Measurements from ENCODE around the gene MAP7D1. TPM values are rescaled to one million over a fixed set of nuclear protein-coding genes. Genes with fewer than 3 reads are reported as not detected.
"Not testable (repeated sequence)": the region's sequence is repeated elsewhere in the genome, so short reads cannot be mapped to it uniquely, and the experiment has no call there.

Gene MAP7D1
- total RNA-seq, 1 experiment from 2014 or later = 218 TPM

DNA sequence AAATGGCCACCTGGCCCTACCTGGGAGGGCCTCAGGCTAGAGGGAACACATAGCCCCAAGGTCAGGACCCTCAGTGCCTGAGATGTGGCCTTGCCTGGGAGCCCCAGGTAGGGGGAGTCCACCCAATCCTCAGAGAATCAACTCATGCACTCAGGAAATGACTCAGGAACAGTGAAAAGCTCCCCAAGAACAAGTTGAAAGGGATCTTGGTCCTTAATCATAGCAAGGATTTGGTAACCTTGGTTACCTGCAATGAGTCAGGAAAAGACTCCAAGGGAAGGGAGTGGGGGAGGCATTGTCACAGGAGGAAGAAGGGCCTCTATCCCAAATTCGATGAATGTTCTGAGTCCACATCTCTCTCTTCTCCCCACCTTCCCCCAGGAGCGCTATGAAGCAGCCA lies 17.0 kb downstream of the MAP7D1 start:
- Histone ChIP-seq H3K4me3 (no peak overlapping the region), H3K27me3 (replicated peaks) (no peaks in the 10 kb centered on the region), H3K4me1 (replicated peaks) (peaks cover 9% of the 10 kb centered on the region), H3K9me3 (replicated peaks) (no peaks in the 10 kb centered on the region), H3K36me3 (peaks cover 91% of the 10 kb centered on the region), H3K27ac (no peak overlapping the region)
- DNase-seq (ENCODE audit: low read depth in 1 of 2, low spot score in 2 of 2) = no peak

DNA sequence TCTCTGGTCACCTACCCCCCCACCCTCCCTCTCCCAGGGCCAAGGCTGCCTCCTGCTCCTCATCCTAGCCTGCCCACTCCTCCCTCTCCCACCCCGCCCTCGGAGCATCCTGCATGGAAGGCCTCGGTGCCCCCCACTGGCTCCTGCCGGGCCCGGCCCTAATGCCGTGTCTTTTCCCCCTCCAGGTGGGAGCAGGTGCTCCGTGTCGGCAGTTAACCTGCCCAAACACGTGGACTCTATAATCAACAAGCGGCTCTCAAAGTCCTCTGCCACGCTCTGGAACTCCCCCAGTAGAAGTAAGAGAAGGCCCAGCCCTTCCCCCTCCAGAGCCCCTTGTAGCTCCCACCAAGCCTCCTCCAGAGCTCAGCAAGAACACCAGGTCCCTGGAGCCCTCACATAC lies 18.8 kb downstream of the MAP7D1 start:
- DNase-seq (ENCODE audit: low read depth in 1 of 2, low spot score in 2 of 2) = no peak
- no peak overlapping the region for H3K4me3 ChIP-seq
- H3K9me3 ChIP-seq (replicated peaks) = no peaks in the 10 kb centered on the region
- peaks cover 9% of the 10 kb centered on the region for H3K4me1 ChIP-seq (replicated peaks)
- H3K27ac ChIP-seq = no peak overlapping the region
- H3K36me3 ChIP-seq = peaks cover 94% of the 10 kb centered on the region
- H3K27me3 ChIP-seq (replicated peaks) = no peaks in the 10 kb centered on the region

DNA sequence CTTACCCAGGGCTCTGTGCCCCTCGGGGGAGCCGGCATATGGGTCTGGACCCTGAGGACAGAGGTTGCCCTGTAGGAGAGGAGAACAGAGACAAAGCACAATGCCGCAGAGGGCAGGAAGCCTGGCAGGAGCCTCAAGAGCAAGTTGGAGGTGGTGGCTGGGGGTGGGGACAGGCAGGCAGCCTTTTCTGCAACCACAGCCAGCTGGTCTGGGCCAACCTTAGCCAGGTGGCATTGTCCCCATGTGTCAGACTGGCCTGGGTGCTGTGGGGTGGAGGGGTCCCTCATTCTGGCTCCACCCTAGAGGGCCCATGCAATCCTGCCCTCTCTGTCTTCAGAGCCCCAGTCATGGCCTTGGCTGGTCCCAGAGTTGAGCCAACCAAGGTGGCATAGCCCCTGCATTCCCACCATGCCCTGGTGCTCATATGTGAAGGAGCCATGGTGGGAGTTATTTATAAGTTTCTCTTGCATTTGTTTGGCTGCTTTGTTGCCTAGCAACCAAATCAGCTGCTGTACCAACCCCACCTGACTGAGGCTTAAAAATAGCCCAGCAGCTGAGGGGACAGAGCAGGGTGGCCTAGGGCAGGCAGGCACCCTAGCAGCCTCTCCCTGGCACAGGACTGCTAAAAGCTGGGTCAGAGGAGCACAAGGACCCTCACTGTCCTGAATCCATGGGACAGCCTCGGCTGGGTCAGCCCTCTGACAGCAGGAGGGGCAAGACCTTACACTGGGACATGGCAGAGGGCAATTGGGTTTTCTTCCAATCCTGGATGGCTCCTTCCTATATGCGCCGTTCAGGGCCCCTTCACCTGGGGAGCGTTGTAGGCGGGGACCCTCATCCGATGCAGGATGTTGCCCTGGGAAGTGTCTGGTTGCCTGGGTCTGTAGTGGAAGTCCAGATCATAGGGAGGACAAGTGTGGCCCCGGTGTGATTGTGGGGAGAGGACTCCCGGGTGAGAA lies 19.5 kb downstream of the MAP7D1 start:
- Histone ChIP-seq H3K27ac (no peak overlapping the region), H3K36me3 (peaks cover 96% of the 10 kb centered on the region), H3K4me3 (no peak overlapping the region), H3K4me1 (replicated peaks) (peaks cover 9% of the 10 kb centered on the region), H3K9me3 (replicated peaks) (no peaks in the 10 kb centered on the region), H3K27me3 (replicated peaks) (no peaks in the 10 kb centered on the region)
- DNase-seq (ENCODE audit: low read depth in 1 of 2, low spot score in 2 of 2) = no peak

GRCh38 chr1:36176106-36176949 lies 20.4 kb downstream of the MAP7D1 start:
- Histone ChIP-seq H3K4me1 (replicated peaks) (peaks cover 9% of the 10 kb centered on the region), H3K27ac (no peak overlapping the region), H3K36me3 (peaks cover 96% of the 10 kb centered on the region), H3K27me3 (replicated peaks) (no peaks in the 10 kb centered on the region), H3K4me3 (no peak overlapping the region), H3K9me3 (replicated peaks) (no peaks in the 10 kb centered on the region)
- no peak for DNase-seq (ENCODE audit: low read depth in 1 of 2, low spot score in 2 of 2)

GRCh38 chr1:36177589-36178431 lies 21.9 kb downstream of the MAP7D1 start:
- no peak for DNase-seq (ENCODE audit: low read depth in 1 of 2, low spot score in 2 of 2)
- Histone ChIP-seq H3K36me3 (peaks cover 91% of the 10 kb centered on the region), H3K27ac (no peak overlapping the region), H3K4me1 (replicated peaks) (peaks cover 1% of the 10 kb centered on the region), H3K4me3 (no peak overlapping the region), H3K9me3 (replicated peaks) (no peaks in the 10 kb centered on the region), H3K27me3 (replicated peaks) (no peaks in the 10 kb centered on the region)

DNA sequence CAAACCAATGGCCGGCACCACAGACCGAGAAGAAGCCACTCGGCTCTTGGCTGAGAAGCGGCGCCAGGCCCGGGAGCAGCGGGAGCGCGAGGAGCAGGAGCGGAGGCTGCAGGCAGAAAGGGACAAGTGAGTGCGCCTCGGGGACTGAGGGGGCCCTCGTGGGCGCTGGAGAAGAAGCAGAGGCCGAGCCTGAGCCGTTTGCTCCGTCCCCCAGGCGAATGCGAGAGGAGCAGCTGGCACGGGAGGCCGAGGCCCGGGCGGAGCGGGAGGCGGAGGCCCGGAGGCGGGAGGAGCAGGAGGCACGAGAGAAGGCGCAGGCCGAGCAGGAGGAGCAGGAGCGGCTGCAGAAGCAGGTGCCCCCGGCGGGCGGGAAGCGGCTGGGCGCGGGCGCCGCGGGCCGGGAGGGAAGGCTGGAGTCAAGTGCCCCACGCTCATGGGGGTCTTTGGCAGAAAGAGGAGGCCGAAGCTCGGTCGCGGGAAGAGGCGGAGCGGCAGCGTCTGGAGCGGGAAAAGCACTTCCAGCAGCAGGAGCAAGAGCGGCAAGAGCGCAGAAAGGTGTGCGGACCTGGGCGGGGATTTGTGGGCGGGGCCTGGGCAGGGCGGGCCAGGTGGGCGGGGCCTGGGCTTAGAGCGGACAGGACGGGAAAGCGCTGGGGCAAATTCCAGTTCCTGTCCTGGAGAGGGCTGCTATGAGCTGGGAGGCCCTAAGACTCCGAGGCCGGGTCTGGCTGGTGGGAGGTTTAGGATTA lies 22.7 kb downstream of the MAP7D1 start:
- Histone ChIP-seq H3K27ac (no peak overlapping the region), H3K27me3 (replicated peaks) (no peaks in the 10 kb centered on the region), H3K36me3 (peaks cover 90% of the 10 kb centered on the region), H3K4me3 (no peak overlapping the region), H3K9me3 (replicated peaks) (no peaks in the 10 kb centered on the region), H3K4me1 (replicated peaks) (no peaks in the 10 kb centered on the region)
- DNase-seq (ENCODE audit: low read depth in 1 of 2, low spot score in 2 of 2) = no peak

DNA sequence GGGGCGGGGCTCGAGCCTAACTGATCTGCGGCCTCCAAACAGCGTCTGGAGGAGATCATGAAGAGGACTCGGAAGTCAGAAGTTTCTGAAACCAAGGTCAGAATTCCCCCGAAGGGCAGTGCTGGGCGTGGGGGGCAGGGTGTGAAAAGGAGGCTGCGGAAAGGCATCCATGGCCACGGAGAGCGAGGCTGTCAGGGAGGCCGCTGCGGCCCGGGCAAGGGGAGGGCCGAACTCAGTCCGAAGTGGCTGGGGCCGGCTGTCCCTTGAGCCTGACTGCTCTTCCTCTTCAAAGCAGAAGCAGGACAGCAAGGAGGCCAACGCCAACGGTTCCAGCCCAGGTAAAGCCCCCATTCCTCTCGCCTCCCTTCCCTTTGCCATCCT lies 23.2 kb downstream of the MAP7D1 start:
- H3K4me1 ChIP-seq (replicated peaks) = no peaks in the 10 kb centered on the region
- H3K27ac ChIP-seq = no peak overlapping the region
- DNase-seq (ENCODE audit: low read depth in 1 of 2, low spot score in 2 of 2) = no peak
- H3K27me3 ChIP-seq (replicated peaks) = no peaks in the 10 kb centered on the region
- peaks cover 85% of the 10 kb centered on the region for H3K36me3 ChIP-seq
- H3K9me3 ChIP-seq (replicated peaks) = no peaks in the 10 kb centered on the region
- H3K4me3 ChIP-seq = no peak overlapping the region

- Histone ChIP-seq H3K27me3 (replicated peaks) (no peaks in the 10 kb centered on the region), H3K27ac (no peak overlapping the region), H3K36me3 (peaks cover 54% of the 10 kb centered on the region), H3K4me3 (no peak overlapping the region), H3K9me3 (replicated peaks) (no peaks in the 10 kb centered on the region), H3K4me1 (replicated peaks) (peaks cover 3% of the 10 kb centered on the region)
- no peak for DNase-seq (ENCODE audit: low read depth in 1 of 2, low spot score in 2 of 2)
Observed at GRCh38 chr1:36182734-36183133, 26.8 kb downstream of the MAP7D1 start.

DNA sequence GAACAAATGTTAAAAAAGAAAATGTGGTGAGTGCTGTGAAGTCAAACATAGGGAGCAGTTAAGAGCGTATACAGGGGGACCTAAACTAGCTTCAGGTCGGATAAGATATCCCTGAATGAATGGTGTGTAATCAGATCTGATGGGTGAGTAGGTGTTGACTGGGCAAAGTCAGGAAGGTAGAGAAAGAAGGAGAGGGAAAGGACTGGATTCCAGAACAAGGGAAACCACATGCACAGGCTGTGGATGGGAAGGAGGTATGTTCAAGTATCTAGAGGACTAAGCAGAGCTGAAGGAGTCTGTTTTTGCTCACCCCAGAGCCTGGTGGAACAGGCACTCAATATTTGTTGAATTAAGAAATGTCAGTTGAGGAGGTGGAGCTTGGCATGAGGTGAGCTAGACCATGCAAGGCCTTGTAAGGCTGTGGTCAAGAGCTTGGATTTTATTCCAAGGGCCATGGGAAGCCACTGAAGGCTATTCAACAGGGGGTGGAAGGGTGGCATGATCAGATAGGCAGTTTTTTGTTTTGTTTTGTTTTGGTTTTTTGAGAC lies 27.4 kb downstream of the MAP7D1 start:
- Histone ChIP-seq H3K27me3 (replicated peaks) (no peaks in the 10 kb centered on the region), H3K27ac (no peak overlapping the region), H3K4me1 (replicated peaks) (peaks cover 10% of the 10 kb centered on the region), H3K9me3 (replicated peaks) (no peaks in the 10 kb centered on the region), H3K4me3 (no peak overlapping the region), H3K36me3 (peaks cover 47% of the 10 kb centered on the region)
- no peak for DNase-seq (ENCODE audit: low read depth in 1 of 2, low spot score in 2 of 2)

- no peak overlapping the region for H3K4me3 ChIP-seq
- H3K27ac ChIP-seq = peak overlapping the region; percentile 59
- H3K27me3 ChIP-seq (replicated peaks) = no peaks in the 10 kb centered on the region
Observed at GRCh38 chr1:36187800-36188593, 32.0 kb downstream of the MAP7D1 start.

GRCh38 chr1:36196805-36197204 lies 40.8 kb downstream of the MAP7D1 start:
- H3K36me3 ChIP-seq; H3K27ac ChIP-seq; H3K9me3 ChIP-seq (replicated peaks); DNase-seq (ENCODE audit: low read depth in 1 of 2, low spot score in 2 of 2); H3K4me1 ChIP-seq (replicated peaks); H3K4me3 ChIP-seq; H3K27me3 ChIP-seq (replicated peaks): not testable (repeated sequence)

More at GRCh38 chr1:36187800-36188593, 32.0 kb downstream of the MAP7D1 start:
- Histone ChIP-seq H3K4me1 (replicated peaks) (peaks cover 10% of the 10 kb centered on the region), H3K9me3 (replicated peaks) (no peaks in the 10 kb centered on the region), H3K36me3 (peaks cover 5% of the 10 kb centered on the region)
- DNase-seq (ENCODE audit: low read depth in 1 of 2, low spot score in 2 of 2) = peak; percentile 81 to 90

GRCh38 chr1:36198641-36199040 lies 42.7 kb downstream of the MAP7D1 start:
- Histone ChIP-seq H3K9me3 (replicated peaks) (no peaks in the 10 kb centered on the region), H3K27me3 (replicated peaks) (no peaks in the 10 kb centered on the region), H3K36me3 (no peaks in the 10 kb centered on the region), H3K4me1 (replicated peaks) (no peaks in the 10 kb centered on the region), H3K4me3 (no peak overlapping the region), H3K27ac (no peak overlapping the region)
- no peak for DNase-seq (ENCODE audit: low read depth in 1 of 2, low spot score in 2 of 2)

Data from SJSA1 (cell line).